SK-N-SH (cell line): ENCODE data around the gene CHST3. TPM values are rescaled to one million over a fixed set of nuclear protein-coding genes. Genes with fewer than 3 reads are reported as not detected.

Experiments used
- CTCF ChIA-PET: fragments of 300-600, 350-600 bp; formaldehyde crosslinking; extraction: SDS; loops from one replicate; lab custom pipeline; 2021; lab: Yijun Ruan, JAX
- POLR2A ChIA-PET: fragments of 350-600 bp; sonication (Branson Sonifier 250); formaldehyde crosslinking; extraction: SDS; loops from one replicate; lab custom pipeline; 2020; ENCODE audit warnings: antibody characterized with exemption, inconsistent platforms; lab: Yijun Ruan, JAX
- DNase-seq: peaks from one replicate; pipeline ENCODE4 v3.0.0; 2012
- H2AFZ ChIP-seq: fragments of 200-600 bp; sonication (generic); 2 replicates; pipeline ENCODE4 v1.8.1; 2016; ENCODE audit warnings: antibody characterized with exemption, mild to moderate bottlenecking, low read depth
- H3F3A ChIP-seq: fragments of 200-600 bp; sonication (generic); replicated peaks from 2 replicates; pipeline ENCODE3; 2016; ENCODE audit warnings: antibody characterized with exemption, mild to moderate bottlenecking; ENCODE audit not compliant: insufficient read depth
- H3K27ac ChIP-seq, 2 experiments: fragments of 200-500 bp in 1 of 2; fragments of 200-600 bp in 1 of 2; sonication (Bioruptor generic) in 1 of 2; sonication (generic), shearing (Covaris generic) in 1 of 2; 2 replicates each; pipeline versions ENCODE4 v1.5.1 to v1.6.1; 2014 to 2016; ENCODE audit warnings: low read depth in 2 of 2, inconsistent platforms in 1 of 2, low read length in 1 of 2, mild to moderate bottlenecking in 1 of 2, mixed read lengths in 1 of 2
- H3K27me3 ChIP-seq: fragments of 200-600 bp; sonication (generic), shearing (Covaris generic); 2 replicates; pipeline ENCODE4 v1.6.1; 2016; ENCODE audit warnings: mixed run types; ENCODE audit not compliant: insufficient read depth
- H3K36me3 ChIP-seq, 2 experiments: fragments of 200-500 bp in 1 of 2; fragments of 200-600 bp in 1 of 2; sonication (Bioruptor generic) in 1 of 2; sonication (generic) in 1 of 2; replicated peaks in 1 of 2; 2 replicates each; pipeline versions ENCODE3 to v1.5.1; 2014 to 2016; ENCODE audit warnings: low read length in 1 of 2, mild to moderate bottlenecking in 1 of 2; ENCODE audit not compliant: insufficient read depth in 2 of 2, control insufficient read depth in 1 of 2
- H3K4me1 ChIP-seq, 2 experiments: fragments of 200-500 bp in 1 of 2; fragments of 200-600 bp in 1 of 2; sonication (Bioruptor generic) in 1 of 2; sonication (generic), shearing (Covaris generic) in 1 of 2; 2 replicates each; pipeline versions ENCODE4 v1.5.1 to v1.6.1; 2014 to 2016; ENCODE audit warnings: low read depth in 1 of 2, low read length in 1 of 2, mixed run types in 1 of 2; ENCODE audit not compliant: insufficient read depth in 2 of 2, control insufficient read depth in 1 of 2
- H3K4me2 ChIP-seq: fragments of 200-600 bp; sonication (generic), shearing (Covaris generic); 2 replicates; pipeline ENCODE4 v1.6.1; 2017; ENCODE audit warnings: mixed run types
- H3K4me3 ChIP-seq, 2 experiments: fragments of 200-500 bp in 1 of 2; fragments of 200-600 bp in 1 of 2; sonication (Bioruptor generic) in 1 of 2; sonication (generic), shearing (Covaris generic) in 1 of 2; 2 replicates each; pipeline versions ENCODE4 v1.5.1 to v1.8.1; 2014 to 2016; ENCODE audit warnings: low read depth in 2 of 2, inconsistent platforms in 1 of 2, low read length in 1 of 2, mild to moderate bottlenecking in 1 of 2, mixed read lengths in 1 of 2, moderate library complexity in 1 of 2
- H3K79me2 ChIP-seq: fragments of 200-600 bp; sonication (generic); 2 replicates; pipeline ENCODE4 v1.8.1; 2017; ENCODE audit warnings: mild to moderate bottlenecking; ENCODE audit not compliant: insufficient read depth
- H3K9ac ChIP-seq: fragments of 200-600 bp; sonication (generic); 2 replicates; pipeline ENCODE4 v1.6.1; 2017; ENCODE audit warnings: mixed run types
- H3K9me2 ChIP-seq: fragments of 200-600 bp; sonication (generic); 2 replicates; pipeline ENCODE4 v1.6.1; 2017; ENCODE audit warnings: mixed run types
- H3K9me3 ChIP-seq: fragments of 200-600 bp; sonication (generic); 2 replicates; pipeline ENCODE4 v1.6.1; 2017; ENCODE audit warnings: mixed run types, mild to moderate bottlenecking, moderate library complexity
- H4K20me1 ChIP-seq: fragments of 200-600 bp; sonication (generic); 2 replicates; pipeline ENCODE4 v1.6.1; 2017; ENCODE audit warnings: mild to moderate bottlenecking, mixed run types; ENCODE audit not compliant: insufficient read depth
- EP300 ChIP-seq, 2 experiments: IDR thresholded peaks; 2 replicates each; pipeline versions ENCODE4 v1.4.0 to v1.6.1; 2012; ENCODE audit warnings: borderline replicate concordance in 1 of 2, low read depth in 1 of 2, low read length in 1 of 2
- EZH2phosphoT487 ChIP-seq: fragments of 200-600 bp; sonication (generic); IDR thresholded peaks from 2 replicates; pipeline ENCODE4 v1.6.1; 2017; ENCODE audit warnings: low read depth, mixed run types, mild to moderate bottlenecking, antibody characterized with exemption, moderate library complexity, borderline replicate concordance
- FOXM1 ChIP-seq: IDR thresholded peaks from 2 replicates; pipeline ENCODE4 v1.4.0; 2012; ENCODE audit warnings: low read depth, mild to moderate bottlenecking
- GABPA ChIP-seq: IDR thresholded peaks from 2 replicates; pipeline ENCODE4 v1.4.0; 2012; ENCODE audit warnings: low read depth, mild to moderate bottlenecking
- MEF2A ChIP-seq: IDR thresholded peaks from 2 replicates; pipeline ENCODE4 v1.4.0; 2012; ENCODE audit warnings: low read depth, borderline replicate concordance
- MXI1 ChIP-seq: IDR thresholded peaks from 2 replicates; pipeline ENCODE4 v1.6.1; 2012; ENCODE audit warnings: mild to moderate bottlenecking, low read depth, low read length, improper control_type of control experiment
- NFIC ChIP-seq: IDR thresholded peaks from 2 replicates; pipeline ENCODE4 v1.4.0; 2012; ENCODE audit warnings: borderline replicate concordance
- NRF1 ChIP-seq: IDR thresholded peaks from 2 replicates; pipeline ENCODE4 v1.6.1; 2012; ENCODE audit warnings: low read depth, mild to moderate bottlenecking, low read length
- RXRA ChIP-seq: IDR thresholded peaks from 2 replicates; pipeline ENCODE4 v1.4.0; 2012; ENCODE audit warnings: low read depth, mild to moderate bottlenecking, borderline replicate concordance
- SIN3A ChIP-seq: IDR thresholded peaks from 2 replicates; pipeline ENCODE4 v1.6.1; 2012; ENCODE audit warnings: low read depth, mild to moderate bottlenecking, low read length, moderate library complexity, borderline replicate concordance
- TEAD4 ChIP-seq: IDR thresholded peaks from 2 replicates; pipeline ENCODE4 v1.4.0; 2012; ENCODE audit warnings: mild to moderate bottlenecking, borderline replicate concordance; ENCODE audit not compliant: insufficient read depth
- USF1 ChIP-seq: IDR thresholded peaks from 2 replicates; pipeline ENCODE4 v1.4.0; 2012; ENCODE audit warnings: low read depth, borderline replicate concordance
- WGBS: methylation state at CpG from one replicate; pipeline ENCODE4 v1.1.6; 2017; ENCODE audit warnings: low lambda C conversion rate; 5-methylcytosine and 5-hydroxymethylcytosine counted together
- polyA plus RNA-seq, 3 experiments: library from polyadenylated mRNA; depleted of rRNA; stranded (reverse); fragments of >200 nt; gene quantifications; 2 replicates each; pipeline ENCODE4 v1.2.3, GENCODE V29; 2012

The CHST3 gene
- polyA plus RNA-seq, 1 of the 3 experiments (the other 2 are of a cell fraction) = 6.0 TPM

GRCh38 chr10:71938211-71938610 is 26.0 kb upstream of the CHST3 start:
- Histone ChIP-seq H3K9ac (no peak overlapping the region), H3K9me2 (no peaks in the 10 kb centered on the region), H3K4me3 (no peak overlapping the region), H3K79me2 (no peaks in the 10 kb centered on the region), H3K36me3 (no peaks in the 10 kb centered on the region), H2AFZ (no peak overlapping the region), H3K27ac (no peak overlapping the region), H3K4me2 (no peak overlapping the region), H4K20me1 (no peaks in the 10 kb centered on the region), H3K9me3 (no peaks in the 10 kb centered on the region), H3K27me3 (no peaks in the 10 kb centered on the region), H3K4me1 (no peaks in the 10 kb centered on the region), H3F3A (no peaks in the 10 kb centered on the region)
- no peak for DNase-seq
- CTCF ChIA-PET = interaction anchor here (1.2 kb wide), 2 partner anchors 17 to 18 kb away, joined by 3 read pairs; no protein-coding TSS in a partner anchor
- 82% methylated on average over 1 of the region's 1 CpG for WGBS
- POLR2A ChIA-PET = no interaction called here
- no peak for TF ChIP-seq FOXM1
- no peak for TF ChIP-seq EZH2phosphoT487
- no peak for TF ChIP-seq TEAD4
- TF ChIP-seq GABPA = no peak
- TF ChIP-seq NFIC = no peak
- no peak for TF ChIP-seq SIN3A
- TF ChIP-seq NRF1 = no peak
- TF ChIP-seq RXRA = no peak
- TF ChIP-seq USF1 = no peak
- no peak for TF ChIP-seq MEF2A
- no peak for TF ChIP-seq MXI1
- no peak for TF ChIP-seq EP300 (IDR thresholded peaks at IDR 0.05; ENCODE audit: borderline replicate concordance in 1 of 2, low read depth in 1 of 2, low read length in 1 of 2)

DNA sequence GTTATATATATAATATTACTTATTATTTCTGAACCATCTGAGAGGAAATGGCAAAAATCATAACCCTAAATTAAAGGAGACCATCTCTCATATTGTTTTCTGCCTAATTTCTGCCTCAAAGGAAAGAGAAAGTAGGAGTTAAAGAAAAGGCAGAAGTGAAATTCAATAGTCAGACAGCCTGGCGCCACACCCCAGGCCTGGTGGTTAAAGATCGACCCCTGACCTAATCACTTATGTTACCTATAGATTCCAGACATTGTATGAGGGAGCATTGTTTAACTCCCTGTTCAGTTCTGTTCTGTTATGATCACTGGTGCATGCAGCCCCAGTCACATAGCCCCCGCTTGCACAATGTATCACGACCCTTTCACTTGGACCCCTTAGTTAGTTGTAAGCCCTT is 24.9 kb upstream of the CHST3 start:
- Histone ChIP-seq H2AFZ (no peak overlapping the region), H4K20me1 (no peaks in the 10 kb centered on the region), H3K27me3 (no peaks in the 10 kb centered on the region), H3K4me2 (no peak overlapping the region), H3K27ac (no peak overlapping the region), H3K36me3 (no peaks in the 10 kb centered on the region), H3K79me2 (no peaks in the 10 kb centered on the region), H3K4me1 (no peaks in the 10 kb centered on the region), H3K9ac (no peak overlapping the region), H3F3A (no peaks in the 10 kb centered on the region), H3K9me3 (no peaks in the 10 kb centered on the region), H3K9me2 (no peaks in the 10 kb centered on the region), H3K4me3 (no peak overlapping the region)
- ChIA-PET CTCF (interaction anchor here (0.8 kb wide), 1 partner anchor 11 kb away, joined by 3 read pairs; no protein-coding TSS in a partner anchor), POLR2A (no interaction called here)
- DNase-seq = no peak
- WGBS = 79% methylated on average over 4 of the region's 4 CpGs
- no peak for TF ChIP-seq FOXM1
